ENCODE data around the gene PIGO.

DNA sequence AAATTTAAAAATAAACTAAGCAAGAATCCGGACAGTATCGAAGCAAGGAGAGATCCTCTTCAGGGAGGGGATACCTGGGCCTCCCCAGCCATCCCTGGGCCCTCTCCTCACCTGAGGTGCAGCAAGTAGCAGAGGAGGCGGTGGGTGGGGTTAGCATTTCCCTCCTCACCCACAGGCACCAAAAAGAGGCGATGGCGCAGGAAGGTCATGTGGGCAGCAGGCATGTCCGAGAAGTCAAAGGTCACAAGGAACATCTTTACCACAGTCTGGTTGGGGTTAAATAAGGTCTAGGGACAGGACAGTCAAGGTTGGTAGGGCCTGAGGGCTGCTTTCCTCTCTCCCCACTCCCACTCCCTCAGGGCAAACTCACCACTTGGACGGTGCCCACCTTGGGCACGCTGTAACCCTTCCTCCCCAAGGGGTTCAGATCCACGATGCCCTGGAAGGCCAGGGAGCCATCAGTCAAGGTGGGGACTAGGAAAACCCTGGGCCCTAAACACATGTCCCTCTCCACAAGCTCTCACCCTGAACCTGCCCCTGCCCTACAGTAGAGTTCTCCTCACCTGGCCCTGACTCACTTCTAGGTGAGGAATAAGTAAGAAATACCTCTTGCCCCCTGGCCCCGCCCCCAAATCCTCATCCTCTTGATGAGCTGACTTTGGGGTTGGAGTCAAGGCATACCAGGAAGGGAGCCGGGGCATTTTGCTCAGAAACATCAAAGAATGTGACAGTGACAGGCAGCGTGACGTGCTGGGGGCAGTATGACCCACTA, 9.4 kb upstream of the PIGO start:
- TF ChIP-seq, protein P1, sequence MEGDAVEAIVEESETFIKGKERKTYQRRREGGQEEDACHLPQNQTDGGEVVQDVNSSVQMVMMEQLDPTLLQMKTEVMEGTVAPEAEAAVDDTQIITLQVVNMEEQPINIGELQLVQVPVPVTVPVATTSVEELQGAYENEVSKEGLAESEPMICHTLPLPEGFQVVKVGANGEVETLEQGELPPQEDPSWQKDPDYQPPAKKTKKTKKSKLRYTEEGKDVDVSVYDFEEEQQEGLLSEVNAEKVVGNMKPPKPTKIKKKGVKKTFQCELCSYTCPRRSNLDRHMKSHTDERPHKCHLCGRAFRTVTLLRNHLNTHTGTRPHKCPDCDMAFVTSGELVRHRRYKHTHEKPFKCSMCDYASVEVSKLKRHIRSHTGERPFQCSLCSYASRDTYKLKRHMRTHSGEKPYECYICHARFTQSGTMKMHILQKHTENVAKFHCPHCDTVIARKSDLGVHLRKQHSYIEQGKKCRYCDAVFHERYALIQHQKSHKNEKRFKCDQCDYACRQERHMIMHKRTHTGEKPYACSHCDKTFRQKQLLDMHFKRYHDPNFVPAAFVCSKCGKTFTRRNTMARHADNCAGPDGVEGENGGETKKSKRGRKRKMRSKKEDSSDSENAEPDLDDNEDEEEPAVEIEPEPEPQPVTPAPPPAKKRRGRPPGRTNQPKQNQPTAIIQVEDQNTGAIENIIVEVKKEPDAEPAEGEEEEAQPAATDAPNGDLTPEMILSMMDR (IDR thresholded peaks at IDR 0.05; ENCODE audit: low read length), result no peak
- TF ChIP-seq EZH2 (optimal IDR thresholded peaks at IDR 0.05; ENCODE audit: low read depth, low read length), result no peak

All from MM.1S (cell line).